SU-DHL-6 (cell line): ENCODE data around the gene UBASH3B.

Experiments
- EZH2phosphoT487 ChIP-seq: fragments of 200-600 bp; sonication (generic), shearing (Covaris generic); conservative IDR thresholded peaks from 2 replicates; pipeline ENCODE4 v1.6.1; 2018; ENCODE audit warnings: mild to moderate bottlenecking, antibody characterized with exemption, low read length, moderate library complexity, mixed read lengths
- TF ChIP-seq, protein P1 (sequence below): fragments of 200-600 bp; sonication (generic); IDR thresholded peaks from one replicate; pipeline ENCODE4 v1.5.1; 2017; ENCODE audit warnings: antibody characterized with exemption, mild to moderate bottlenecking, low read length, moderate library complexity; ENCODE audit not compliant: insufficient read depth, poor library complexity, severe bottlenecking

DNA sequence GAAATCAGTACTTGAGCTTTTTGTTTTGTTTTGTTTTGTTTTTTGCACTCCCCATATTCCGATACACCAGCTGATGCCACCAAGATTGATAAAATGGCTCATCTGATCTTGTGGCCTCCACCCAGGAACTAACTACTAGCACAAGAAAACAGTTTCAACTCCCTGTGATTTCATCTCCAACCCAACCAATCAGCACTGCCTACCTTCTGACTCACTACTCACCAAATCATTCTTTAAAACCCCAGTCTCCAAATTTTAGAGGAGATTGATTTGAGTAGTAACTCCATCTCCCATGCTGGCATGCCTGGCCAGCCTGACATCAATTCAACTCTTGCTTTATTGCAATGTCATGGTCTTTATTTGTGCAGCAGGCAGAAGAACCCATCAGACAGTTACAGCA is 166.7 kb downstream of the UBASH3B start:
- TF ChIP-seq, protein P1, sequence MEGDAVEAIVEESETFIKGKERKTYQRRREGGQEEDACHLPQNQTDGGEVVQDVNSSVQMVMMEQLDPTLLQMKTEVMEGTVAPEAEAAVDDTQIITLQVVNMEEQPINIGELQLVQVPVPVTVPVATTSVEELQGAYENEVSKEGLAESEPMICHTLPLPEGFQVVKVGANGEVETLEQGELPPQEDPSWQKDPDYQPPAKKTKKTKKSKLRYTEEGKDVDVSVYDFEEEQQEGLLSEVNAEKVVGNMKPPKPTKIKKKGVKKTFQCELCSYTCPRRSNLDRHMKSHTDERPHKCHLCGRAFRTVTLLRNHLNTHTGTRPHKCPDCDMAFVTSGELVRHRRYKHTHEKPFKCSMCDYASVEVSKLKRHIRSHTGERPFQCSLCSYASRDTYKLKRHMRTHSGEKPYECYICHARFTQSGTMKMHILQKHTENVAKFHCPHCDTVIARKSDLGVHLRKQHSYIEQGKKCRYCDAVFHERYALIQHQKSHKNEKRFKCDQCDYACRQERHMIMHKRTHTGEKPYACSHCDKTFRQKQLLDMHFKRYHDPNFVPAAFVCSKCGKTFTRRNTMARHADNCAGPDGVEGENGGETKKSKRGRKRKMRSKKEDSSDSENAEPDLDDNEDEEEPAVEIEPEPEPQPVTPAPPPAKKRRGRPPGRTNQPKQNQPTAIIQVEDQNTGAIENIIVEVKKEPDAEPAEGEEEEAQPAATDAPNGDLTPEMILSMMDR: no peak
- no peak for TF ChIP-seq EZH2phosphoT487
